ENCODE data around the gene TRIM28.

DNA sequence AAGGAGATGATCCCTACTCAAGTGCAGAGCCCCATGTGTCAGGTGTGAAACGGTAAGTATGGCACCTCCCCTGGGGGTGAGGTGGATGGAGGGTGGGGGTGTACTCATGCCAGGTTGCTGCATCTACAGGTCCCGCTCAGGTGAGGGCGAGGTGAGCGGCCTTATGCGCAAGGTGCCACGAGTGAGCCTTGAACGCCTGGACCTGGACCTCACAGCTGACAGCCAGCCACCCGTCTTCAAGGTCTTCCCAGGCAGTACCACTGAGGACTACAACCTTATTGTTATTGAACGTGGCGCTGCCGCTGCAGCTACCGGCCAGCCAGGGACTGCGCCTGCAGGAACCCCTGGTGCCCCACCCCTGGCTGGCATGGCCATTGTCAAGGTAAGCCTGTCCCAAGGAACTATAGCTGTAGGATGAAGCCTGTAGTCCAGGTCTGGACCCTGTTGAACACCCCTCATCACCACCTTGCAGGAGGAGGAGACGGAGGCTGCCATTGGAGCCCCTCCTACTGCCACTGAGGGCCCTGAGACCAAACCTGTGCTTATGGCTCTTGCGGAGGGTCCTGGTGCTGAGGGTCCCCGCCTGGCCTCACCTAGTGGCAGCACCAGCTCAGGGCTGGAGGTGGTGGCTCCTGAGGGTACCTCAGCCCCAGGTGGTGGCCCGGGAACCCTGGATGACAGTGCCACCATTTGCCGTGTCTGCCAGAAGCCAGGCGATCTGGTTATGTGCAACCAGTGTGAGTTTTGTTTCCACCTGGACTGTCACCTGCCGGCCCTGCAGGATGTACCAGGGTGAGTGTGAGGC, 5.2 kb downstream of the TRIM28 start:
- no peak for TF ChIP-seq CTCF (IDR thresholded peaks at IDR 0.05; ENCODE audit: insufficient read depth, low read depth, low read length)
- no peak for TF ChIP-seq EZH2 (IDR thresholded peaks at IDR 0.05; ENCODE audit: insufficient read depth, low read length)
